Mesothelial cell of epicardium (in vitro differentiated cells): ENCODE data around the gene CD58. TPM values are rescaled to one million over a fixed set of nuclear protein-coding genes. Genes with fewer than 3 reads are reported as not detected.

ENCODE experiments used
- DNase-seq, 2 experiments: peaks; one replicate each; pipeline ENCODE4 v3.0.0; 2021; ENCODE audit warnings: low spot score in 2 of 2; ENCODE audit not compliant: unreplicated experiment in 2 of 2
- H3K27ac Mint-ChIP-seq: 2 replicates; pipeline ENCODE4 v1.8.0; 2021; ENCODE audit warnings: mixed read lengths
- H3K27me3 Mint-ChIP-seq: 2 replicates; pipeline ENCODE4 v1.8.0; 2021; ENCODE audit warnings: low read depth, mixed read lengths
- H3K36me3 Mint-ChIP-seq: 2 replicates; pipeline ENCODE4 v1.8.0; 2021; ENCODE audit warnings: mixed read lengths
- H3K4me1 Mint-ChIP-seq: 2 replicates; pipeline ENCODE4 v1.8.0; 2021; ENCODE audit warnings: mixed read lengths
- H3K4me3 Mint-ChIP-seq: 2 replicates; pipeline ENCODE4 v1.8.0; 2021; ENCODE audit warnings: mild to moderate bottlenecking, moderate library complexity, mixed read lengths
- H3K9me3 Mint-ChIP-seq: 2 replicates; pipeline ENCODE4 v1.8.0; 2021; ENCODE audit warnings: mixed read lengths
- CTCF ChIP-seq: fragments of 200-600 bp; sonication (generic); IDR thresholded peaks from one replicate; pipeline ENCODE4 v1.5.0; 2021; ENCODE audit warnings: antibody characterized with exemption; ENCODE audit not compliant: unreplicated experiment
- total RNA-seq: library from RNA; stranded (reverse); gene quantifications from 3 replicates; pipeline ENCODE4 v1.2.1, GENCODE V29; 2021

The CD58 gene
- total RNA-seq, 1 donor from 2014 or later, result 6.6 TPM

GRCh38 chr1:116571215-116571919, 541 bp upstream of the CD58 start:
- Mint-ChIP-seq H3K4me3 (peak overlapping the region; percentile 80), H3K9me3 (no peaks in the 10 kb centered on the region), H3K36me3 (peaks cover 1% of the 10 kb centered on the region), H3K27me3 (no peaks in the 10 kb centered on the region), H3K4me1 (peaks cover 42% of the 10 kb centered on the region), H3K27ac (peak overlapping the region; percentile 59)
- DNase-seq, result no peak
- no peak for TF ChIP-seq CTCF

GRCh38 chr1:116569776-116570357, 959 bp downstream of the CD58 start:
- Mint-ChIP-seq H3K4me1 (peaks cover 40% of the 10 kb centered on the region), H3K27ac (peak overlapping the region; percentile 55), H3K9me3 (no peaks in the 10 kb centered on the region), H3K27me3 (no peaks in the 10 kb centered on the region), H3K36me3 (peaks cover 2% of the 10 kb centered on the region), H3K4me3 (peak overlapping the region; percentile 80)
- TF ChIP-seq CTCF, result no peak
- no peak for DNase-seq

GRCh38 chr1:116569381-116569670, 1.5 kb downstream of the CD58 start:
- Mint-ChIP-seq H3K27me3 (no peaks in the 10 kb centered on the region), H3K4me1 (peaks cover 35% of the 10 kb centered on the region), H3K4me3 (peak overlapping the region; percentile 80), H3K36me3 (peaks cover 4% of the 10 kb centered on the region), H3K27ac (no peak overlapping the region), H3K9me3 (peaks cover under 1% of the 10 kb centered on the region)
- no peak for DNase-seq
- no peak for TF ChIP-seq CTCF

GRCh38 chr1:116568662-116569380, 2.0 kb downstream of the CD58 start:
- peak overlapping the region; percentile 80 for H3K4me3 Mint-ChIP-seq
- H3K27me3 Mint-ChIP-seq, result no peaks in the 10 kb centered on the region
- no peak overlapping the region for H3K27ac Mint-ChIP-seq
- DNase-seq, result no peak
- H3K4me1 Mint-ChIP-seq, result peaks cover 32% of the 10 kb centered on the region
- peaks cover 8% of the 10 kb centered on the region for H3K36me3 Mint-ChIP-seq
- no peak for TF ChIP-seq CTCF
- peaks cover 6% of the 10 kb centered on the region for H3K9me3 Mint-ChIP-seq

- Mint-ChIP-seq H3K4me3 (no peak overlapping the region), H3K36me3 (peaks cover 9% of the 10 kb centered on the region), H3K27me3 (no peaks in the 10 kb centered on the region), H3K4me1 (peaks cover 25% of the 10 kb centered on the region), H3K27ac (no peak overlapping the region), H3K9me3 (peaks cover 8% of the 10 kb centered on the region)
- DNase-seq, result no peak
- no peak for TF ChIP-seq CTCF
These were observed 2.8 kb downstream of the CD58 start for GRCh38 chr1:116567790-116568661.
